Measurements from ENCODE around the gene KCNT2. TPM values are rescaled to one million over a fixed set of nuclear protein-coding genes. Genes with fewer than 3 reads are reported as not detected.
A peak's percentile ranks its signal among the peaks of the same experiment; 100 is the strongest.

The KCNT2 gene
- total and polyA plus RNA-seq, 10 of the 15 experiments (the other 5 are each of a cell fraction or from before 2014, with no cell fraction given), result not detected

GRCh38 chr1:196372896-196373536 lies 235.2 kb downstream of the KCNT2 start:
- Histone ChIP-seq H3K9me3 (replicated peaks; ENCODE audit: control insufficient read depth, insufficient read depth, low read length) (no peaks in the 10 kb centered on the region), H4K20me1 (ENCODE audit: control insufficient read depth, insufficient read depth) (no peaks in the 10 kb centered on the region), H3K4me2 (ENCODE audit: control insufficient read depth, insufficient read depth) (no peak overlapping the region), H3K79me2 (ENCODE audit: control insufficient read depth, insufficient read depth, low read length) (no peaks in the 10 kb centered on the region), H3K27me3 (replicated peaks in 1 of 2; ENCODE audit: control insufficient read depth in 2 of 2, insufficient read depth in 2 of 2, low read length in 1 of 2) (no peaks in the 10 kb centered on the region), H3K4me1 (ENCODE audit: control insufficient read depth, insufficient read depth, low read length) (no peaks in the 10 kb centered on the region), H3K27ac (ENCODE audit: control insufficient read depth, insufficient read depth) (no peak overlapping the region), H3K36me3 (ENCODE audit: control insufficient read depth in 2 of 2, insufficient read depth in 2 of 2, low read length in 1 of 2) (no peaks in the 10 kb centered on the region), H2AFZ (ENCODE audit: control insufficient read depth, low read depth, low read length) (no peak overlapping the region), H3K9ac (ENCODE audit: control insufficient read depth, insufficient read depth, low read length) (no peak overlapping the region), H3K4me3 (no peak overlapping the region)
- DNase-seq (ENCODE audit: low read depth, low spot score) (no peak), ATAC-seq (peak; percentile 72), FAIRE-seq (peak; percentile 65)
- intact Hi-C loops (cut with micrococcal nuclease; ENCODE audit: unreplicated experiment) (no loop called here), in situ Hi-C loops (cut with MboI) (no loop called here)
- SMC1A ChIA-PET (ENCODE audit: uncharacterized antibody, unreplicated experiment), result interaction anchor here (0.6 kb wide), 1 partner anchor 1231 kb away, joined by 3 read pairs; no protein-coding TSS in a partner anchor
- no TSS peak for BruUV-seq (replicated peaks)
- no peak for TF ChIP-seq BCLAF1 (IDR thresholded peaks at IDR 0.05)
- TF ChIP-seq RAD21 (IDR thresholded peaks at IDR 0.05; ENCODE audit: insufficient read depth, low read depth, low read length), result no peak
- no peak for TF ChIP-seq MTA2 (IDR thresholded peaks at IDR 0.05; ENCODE audit: low read depth)
- TF ChIP-seq RBBP5 (conservative IDR thresholded peaks at IDR 0.05), result no peak
- TF ChIP-seq BACH1 (IDR thresholded peaks at IDR 0.05; ENCODE audit: borderline replicate concordance), result no peak
- no peak for TF ChIP-seq STAT1 (conservative IDR thresholded peaks at IDR 0.05)
- no peak for TF ChIP-seq CBX3 (IDR thresholded peaks at IDR 0.05; ENCODE audit: borderline replicate concordance, low read depth)
- TF ChIP-seq CTCF (IDR thresholded peaks at IDR 0.05 in 2 of 3, conservative IDR thresholded peaks at IDR 0.05 in 1 of 3; ENCODE audit: control insufficient read depth in 2 of 3, extremely low read depth in 1 of 3, insufficient read depth in 1 of 3, low read depth in 3 of 3, low read length in 3 of 3), result peak; percentile 34 to 43 (median 43); a peak in 3 of 6 replicates
- 0% methylated on average over 2 of the region's 2 CpGs for WGBS (ENCODE audit: insufficient coverage, insufficient replicate concordance, low lambda C conversion rate, missing lambda C conversion rate)
- RAD21 ChIA-PET (ENCODE audit: unreplicated experiment), result interaction anchor here (1.0 to 1.2 kb wide), 2 partner anchors 17 to 225 kb away, joined by 3 to 4 read pairs; no protein-coding TSS in a partner anchor
- POLR2A ChIA-PET, result no interaction called here
- CTCF ChIA-PET, result interaction anchor here (0.6 to 1.8 kb wide), 5 partner anchors 10 to 247 kb away, joined by 3 to 4 read pairs (median 3); no protein-coding TSS in a partner anchor

All from GM12878 (cell line).